Natural killer cell treated with Interleukin-12 subunit alpha and Interleukin-12 subunit beta and Interleukin-15 and Interleukin-18, amount 100 ng/mL, for 72 hours (primary cell): ENCODE data around the gene IQCH. TPM values are rescaled to one million over a fixed set of nuclear protein-coding genes. Genes with fewer than 3 reads are reported as not detected.
"Not testable (repeated sequence)": the region's sequence is repeated elsewhere in the genome, so short reads cannot be mapped to it uniquely, and the experiment has no call there.

ENCODE experiments used
- ATAC-seq, 2 donors: fragments of 150-1000 bp; cut with Tn5 transposase in 1 of 2; sonication (Bioruptor Pico), chemical (Tn5 transposase) in 1 of 2; 2 replicates each; pipeline ENCODE4 v1.10.0; 2021
- DNase-seq: peaks from one replicate; pipeline ENCODE4 v3.0.0; 2022; ENCODE audit warnings: low spot score
- H3K27ac Mint-ChIP-seq, 2 donors: 1 replicate in 1 of 2; 2 replicates in 1 of 2; pipeline ENCODE4 v1.8.0; 2022; ENCODE audit warnings: mixed read lengths in 2 of 2, mild to moderate bottlenecking in 1 of 2, moderate library complexity in 1 of 2
- H3K27me3 Mint-ChIP-seq, 2 donors: 1 replicate in 1 of 2; 2 replicates in 1 of 2; pipeline ENCODE4 v1.8.0; 2022; ENCODE audit warnings: mixed read lengths in 2 of 2
- H3K36me3 Mint-ChIP-seq: one replicate; pipeline ENCODE4 v1.8.0; 2022; ENCODE audit warnings: mixed read lengths
- H3K4me1 Mint-ChIP-seq, 2 donors: 1 replicate in 1 of 2; 2 replicates in 1 of 2; pipeline ENCODE4 v1.8.0; 2022; ENCODE audit warnings: low read depth in 2 of 2, mixed read lengths in 2 of 2, mild to moderate bottlenecking in 1 of 2
- H3K4me3 Mint-ChIP-seq: one replicate; pipeline ENCODE4 v1.8.0; 2022; ENCODE audit warnings: mixed read lengths
- H3K9me3 Mint-ChIP-seq: 2 replicates; pipeline ENCODE4 v1.8.0; 2022; ENCODE audit warnings: mixed read lengths
- total RNA-seq, 2 donors: library from RNA; stranded (reverse); gene quantifications; one replicate each; pipeline ENCODE4 v1.2.3, GENCODE V29; 2022

IQCH gene
- total RNA-seq, 2 donors from 2014 or later = 0.10 to 2.7 TPM

GRCh38 chr15:67256051-67256450 lies 1.5 kb downstream of the IQCH start:
- H3K4me1 Mint-ChIP-seq = peaks cover 9 to 40% of the 10 kb centered on the region in 2 donors
- H3K9me3 Mint-ChIP-seq = no peaks in the 10 kb centered on the region
- peaks cover 0 to 6% of the 10 kb centered on the region in 2 donors for H3K27me3 Mint-ChIP-seq
- H3K4me3 Mint-ChIP-seq = peak overlapping the region; percentile 99
- DNase-seq (no peak), ATAC-seq (no peak)
- peaks cover 4% of the 10 kb centered on the region for H3K36me3 Mint-ChIP-seq
- no peak overlapping the region for H3K27ac Mint-ChIP-seq

GRCh38 chr15:67258412-67258811 lies 3.8 kb downstream of the IQCH start:
- not testable (repeated sequence) for H3K36me3 Mint-ChIP-seq, DNase-seq, H3K27me3 Mint-ChIP-seq, H3K4me3 Mint-ChIP-seq, H3K27ac Mint-ChIP-seq, H3K9me3 Mint-ChIP-seq, ATAC-seq
- H3K4me1 Mint-ChIP-seq = peaks cover 4 to 21% of the 10 kb centered on the region in 2 donors

- no peaks in the 10 kb centered on the region for H3K36me3 Mint-ChIP-seq
Observed at GRCh38 chr15:67259379-67259778, 4.8 kb downstream of the IQCH start.

GRCh38 chr15:67259806-67260205 lies 5.2 kb downstream of the IQCH start:
- Mint-ChIP-seq H3K4me3 (no peak overlapping the region), H3K9me3 (no peaks in the 10 kb centered on the region), H3K27ac (no peak overlapping the region), H3K4me1 (peaks cover 0 to 12% of the 10 kb centered on the region in 2 donors), H3K27me3 (peaks cover 0 to 6% of the 10 kb centered on the region in 2 donors), H3K36me3 (no peaks in the 10 kb centered on the region)
- DNase-seq = no peak
- ATAC-seq = no peak

More at GRCh38 chr15:67259379-67259778, 4.8 kb downstream of the IQCH start:
- Mint-ChIP-seq H3K4me3 (no peak overlapping the region), H3K27me3 (peaks cover 0 to 6% of the 10 kb centered on the region in 2 donors), H3K4me1 (peaks cover 0 to 14% of the 10 kb centered on the region in 2 donors), H3K27ac (no peak overlapping the region), H3K9me3 (no peaks in the 10 kb centered on the region)
- ATAC-seq (no peak), DNase-seq (no peak)

GRCh38 chr15:67266870-67267269 lies 12.3 kb downstream of the IQCH start:
- DNase-seq (no peak), ATAC-seq (no peak)
- no peaks in the 10 kb centered on the region for H3K36me3 Mint-ChIP-seq
- no peaks in the 10 kb centered on the region for H3K9me3 Mint-ChIP-seq
- no peaks in the 10 kb centered on the region for H3K4me1 Mint-ChIP-seq
- no peak overlapping the region for H3K4me3 Mint-ChIP-seq
- peaks cover 9 to 10% of the 10 kb centered on the region in 2 donors for H3K27me3 Mint-ChIP-seq
- H3K27ac Mint-ChIP-seq = no peak overlapping the region

- ATAC-seq (no peak), DNase-seq (no peak)
- Mint-ChIP-seq H3K27me3 (peaks cover 12 to 13% of the 10 kb centered on the region in 2 donors), H3K36me3 (no peaks in the 10 kb centered on the region), H3K4me1 (no peaks in the 10 kb centered on the region), H3K9me3 (no peaks in the 10 kb centered on the region), H3K27ac (no peak overlapping the region), H3K4me3 (no peak overlapping the region)
Observed at GRCh38 chr15:67267440-67267839, 12.9 kb downstream of the IQCH start.

- Mint-ChIP-seq H3K9me3 (no peaks in the 10 kb centered on the region), H3K27me3 (peaks cover 13 to 14% of the 10 kb centered on the region in 2 donors), H3K4me3 (no peak overlapping the region), H3K4me1 (no peaks in the 10 kb centered on the region), H3K36me3 (no peaks in the 10 kb centered on the region), H3K27ac (no peak overlapping the region)
- ATAC-seq = no peak
- DNase-seq = no peak
Observed at GRCh38 chr15:67267951-67268941, 13.7 kb downstream of the IQCH start.

GRCh38 chr15:67274236-67274635 lies 19.6 kb downstream of the IQCH start:
- DNase-seq (no peak), ATAC-seq (no peak)
- Mint-ChIP-seq H3K9me3 (peaks cover 5% of the 10 kb centered on the region), H3K36me3 (peaks cover 12% of the 10 kb centered on the region), H3K27ac (no peak overlapping the region), H3K27me3 (peaks cover 13 to 27% of the 10 kb centered on the region in 2 donors), H3K4me3 (no peak overlapping the region), H3K4me1 (no peaks in the 10 kb centered on the region)

GRCh38 chr15:67276666-67277065 lies 22.1 kb downstream of the IQCH start:
- no peak overlapping the region for H3K27ac Mint-ChIP-seq
- no peak overlapping the region for H3K4me3 Mint-ChIP-seq
- DNase-seq = no peak
- no peaks in the 10 kb centered on the region for H3K4me1 Mint-ChIP-seq
- no peak for ATAC-seq
- peaks cover 5% of the 10 kb centered on the region for H3K9me3 Mint-ChIP-seq
- H3K36me3 Mint-ChIP-seq = peaks cover 12% of the 10 kb centered on the region
- peaks cover 6 to 26% of the 10 kb centered on the region in 2 donors for H3K27me3 Mint-ChIP-seq

GRCh38 chr15:67280217-67280616 lies 25.6 kb downstream of the IQCH start:
- no peaks in the 10 kb centered on the region for H3K4me1 Mint-ChIP-seq
- no peak overlapping the region for H3K4me3 Mint-ChIP-seq
- H3K36me3 Mint-ChIP-seq = no peaks in the 10 kb centered on the region
- DNase-seq (no peak), ATAC-seq (no peak)
- no peaks in the 10 kb centered on the region for H3K9me3 Mint-ChIP-seq
- no peak overlapping the region for H3K27ac Mint-ChIP-seq
- peaks cover 8 to 22% of the 10 kb centered on the region in 2 donors for H3K27me3 Mint-ChIP-seq

- Mint-ChIP-seq H3K36me3 (no peaks in the 10 kb centered on the region), H3K9me3 (no peaks in the 10 kb centered on the region), H3K27ac (no peak overlapping the region), H3K27me3 (peaks cover 8 to 26% of the 10 kb centered on the region in 2 donors), H3K4me1 (no peaks in the 10 kb centered on the region), H3K4me3 (no peak overlapping the region)
- DNase-seq = no peak
- no peak for ATAC-seq
Observed at GRCh38 chr15:67281714-67282113, 27.1 kb downstream of the IQCH start.

- not testable (repeated sequence) for H3K9me3 Mint-ChIP-seq, DNase-seq, H3K4me1 Mint-ChIP-seq, H3K4me3 Mint-ChIP-seq, H3K27ac Mint-ChIP-seq, ATAC-seq, H3K36me3 Mint-ChIP-seq
- peaks cover 8 to 14% of the 10 kb centered on the region in 2 donors for H3K27me3 Mint-ChIP-seq
Observed at GRCh38 chr15:67285625-67286024, 31.0 kb downstream of the IQCH start.

GRCh38 chr15:67286400-67286799 lies 31.8 kb downstream of the IQCH start:
- not testable (repeated sequence) for H3K36me3 Mint-ChIP-seq, H3K4me3 Mint-ChIP-seq, H3K4me1 Mint-ChIP-seq, DNase-seq, H3K27ac Mint-ChIP-seq, H3K9me3 Mint-ChIP-seq, ATAC-seq
- peaks cover 8 to 12% of the 10 kb centered on the region in 2 donors for H3K27me3 Mint-ChIP-seq

GRCh38 chr15:67290319-67290718 lies 35.7 kb downstream of the IQCH start:
- Mint-ChIP-seq H3K4me3 (no peak overlapping the region), H3K27ac (no peak overlapping the region), H3K9me3 (no peaks in the 10 kb centered on the region), H3K27me3 (peaks cover 0 to 6% of the 10 kb centered on the region in 2 donors), H3K4me1 (no peaks in the 10 kb centered on the region), H3K36me3 (no peaks in the 10 kb centered on the region)
- ATAC-seq (no peak), DNase-seq (no peak)
